ENCODE data around the gene POLR2E.

DNA sequence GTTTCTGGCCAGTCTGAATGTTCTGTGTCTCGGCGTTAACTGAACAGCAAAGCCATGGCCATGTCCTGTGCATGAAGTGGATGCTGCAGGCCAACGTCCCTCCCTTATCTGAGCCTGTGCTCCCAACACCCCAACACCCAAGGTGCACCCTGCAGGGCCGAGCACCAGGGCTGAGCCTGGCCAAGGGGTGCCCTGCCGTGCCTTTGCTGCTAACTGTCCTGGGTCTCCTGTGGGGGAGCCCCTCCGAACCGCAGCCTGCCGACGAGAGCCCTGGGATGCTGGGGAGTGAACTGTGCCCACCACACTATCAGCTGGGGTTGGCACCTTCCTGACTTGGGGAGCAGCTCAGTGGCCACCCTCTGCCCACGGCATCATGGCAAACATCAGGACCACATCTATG is 26.2 kb upstream of the POLR2E start:
- TF ChIP-seq, protein P1, sequence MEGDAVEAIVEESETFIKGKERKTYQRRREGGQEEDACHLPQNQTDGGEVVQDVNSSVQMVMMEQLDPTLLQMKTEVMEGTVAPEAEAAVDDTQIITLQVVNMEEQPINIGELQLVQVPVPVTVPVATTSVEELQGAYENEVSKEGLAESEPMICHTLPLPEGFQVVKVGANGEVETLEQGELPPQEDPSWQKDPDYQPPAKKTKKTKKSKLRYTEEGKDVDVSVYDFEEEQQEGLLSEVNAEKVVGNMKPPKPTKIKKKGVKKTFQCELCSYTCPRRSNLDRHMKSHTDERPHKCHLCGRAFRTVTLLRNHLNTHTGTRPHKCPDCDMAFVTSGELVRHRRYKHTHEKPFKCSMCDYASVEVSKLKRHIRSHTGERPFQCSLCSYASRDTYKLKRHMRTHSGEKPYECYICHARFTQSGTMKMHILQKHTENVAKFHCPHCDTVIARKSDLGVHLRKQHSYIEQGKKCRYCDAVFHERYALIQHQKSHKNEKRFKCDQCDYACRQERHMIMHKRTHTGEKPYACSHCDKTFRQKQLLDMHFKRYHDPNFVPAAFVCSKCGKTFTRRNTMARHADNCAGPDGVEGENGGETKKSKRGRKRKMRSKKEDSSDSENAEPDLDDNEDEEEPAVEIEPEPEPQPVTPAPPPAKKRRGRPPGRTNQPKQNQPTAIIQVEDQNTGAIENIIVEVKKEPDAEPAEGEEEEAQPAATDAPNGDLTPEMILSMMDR (IDR thresholded peaks at IDR 0.05): no peak
- TF ChIP-seq EZH2 (IDR thresholded peaks at IDR 0.05; ENCODE audit: borderline replicate concordance, insufficient read depth, low read depth, low read length, poor library complexity, severe bottlenecking): no peak

All from B cell (primary cell).